Measurements from ENCODE around the gene FBXW7. TPM values are rescaled to one million over a fixed set of nuclear protein-coding genes. Genes with fewer than 3 reads are reported as not detected.
A peak's percentile ranks its signal among the peaks of the same experiment; 100 is the strongest.

Gene FBXW7
- polyA plus RNA-seq, 1 of the 3 experiments (the other 2 are of a cell fraction), result 7.7 TPM

DNA sequence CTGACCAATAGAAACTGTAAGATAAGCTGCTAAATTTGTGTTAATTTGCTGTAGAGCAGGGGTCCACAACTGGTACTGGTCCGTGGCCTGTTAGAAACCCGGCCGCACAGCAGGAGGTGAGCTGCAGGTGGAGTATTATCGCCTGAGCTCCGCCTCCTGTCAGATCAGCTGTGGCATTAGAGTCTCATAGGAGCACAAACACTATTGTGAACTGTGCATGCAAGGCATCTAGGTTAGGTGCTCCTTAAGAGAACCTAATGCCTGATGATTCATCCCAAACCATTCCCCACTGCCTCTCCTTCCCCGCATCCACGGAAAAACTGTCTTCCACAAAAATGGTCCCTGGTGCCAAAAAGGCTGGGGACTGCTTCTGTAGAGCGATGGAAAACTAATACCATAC is 19.7 kb downstream of the FBXW7 start (continued):
- TF ChIP-seq RAD21 (IDR thresholded peaks at IDR 0.05; ENCODE audit: low read length), result no peak
- no peak for TF ChIP-seq SMC3 (IDR thresholded peaks at IDR 0.05; ENCODE audit: low read depth, low read length)
- TF ChIP-seq, protein P1, sequence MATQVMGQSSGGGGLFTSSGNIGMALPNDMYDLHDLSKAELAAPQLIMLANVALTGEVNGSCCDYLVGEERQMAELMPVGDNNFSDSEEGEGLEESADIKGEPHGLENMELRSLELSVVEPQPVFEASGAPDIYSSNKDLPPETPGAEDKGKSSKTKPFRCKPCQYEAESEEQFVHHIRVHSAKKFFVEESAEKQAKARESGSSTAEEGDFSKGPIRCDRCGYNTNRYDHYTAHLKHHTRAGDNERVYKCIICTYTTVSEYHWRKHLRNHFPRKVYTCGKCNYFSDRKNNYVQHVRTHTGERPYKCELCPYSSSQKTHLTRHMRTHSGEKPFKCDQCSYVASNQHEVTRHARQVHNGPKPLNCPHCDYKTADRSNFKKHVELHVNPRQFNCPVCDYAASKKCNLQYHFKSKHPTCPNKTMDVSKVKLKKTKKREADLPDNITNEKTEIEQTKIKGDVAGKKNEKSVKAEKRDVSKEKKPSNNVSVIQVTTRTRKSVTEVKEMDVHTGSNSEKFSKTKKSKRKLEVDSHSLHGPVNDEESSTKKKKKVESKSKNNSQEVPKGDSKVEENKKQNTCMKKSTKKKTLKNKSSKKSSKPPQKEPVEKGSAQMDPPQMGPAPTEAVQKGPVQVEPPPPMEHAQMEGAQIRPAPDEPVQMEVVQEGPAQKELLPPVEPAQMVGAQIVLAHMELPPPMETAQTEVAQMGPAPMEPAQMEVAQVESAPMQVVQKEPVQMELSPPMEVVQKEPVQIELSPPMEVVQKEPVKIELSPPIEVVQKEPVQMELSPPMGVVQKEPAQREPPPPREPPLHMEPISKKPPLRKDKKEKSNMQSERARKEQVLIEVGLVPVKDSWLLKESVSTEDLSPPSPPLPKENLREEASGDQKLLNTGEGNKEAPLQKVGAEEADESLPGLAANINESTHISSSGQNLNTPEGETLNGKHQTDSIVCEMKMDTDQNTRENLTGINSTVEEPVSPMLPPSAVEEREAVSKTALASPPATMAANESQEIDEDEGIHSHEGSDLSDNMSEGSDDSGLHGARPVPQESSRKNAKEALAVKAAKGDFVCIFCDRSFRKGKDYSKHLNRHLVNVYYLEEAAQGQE (IDR thresholded peaks at IDR 0.05; ENCODE audit: low read depth, low read length), result no peak
- TF ChIP-seq GABPA (IDR thresholded peaks at IDR 0.05; ENCODE audit: low read depth), result no peak
- peak; percentile 20; the same call in 1 of the 2 replicates for TF ChIP-seq TCF12 (IDR thresholded peaks at IDR 0.05)
- TF ChIP-seq MEF2A (IDR thresholded peaks at IDR 0.05; ENCODE audit: borderline replicate concordance, low read depth), result no peak
- TF ChIP-seq EZH2phosphoT487 (IDR thresholded peaks at IDR 0.05; ENCODE audit: borderline replicate concordance, low read depth), result no peak

DNA sequence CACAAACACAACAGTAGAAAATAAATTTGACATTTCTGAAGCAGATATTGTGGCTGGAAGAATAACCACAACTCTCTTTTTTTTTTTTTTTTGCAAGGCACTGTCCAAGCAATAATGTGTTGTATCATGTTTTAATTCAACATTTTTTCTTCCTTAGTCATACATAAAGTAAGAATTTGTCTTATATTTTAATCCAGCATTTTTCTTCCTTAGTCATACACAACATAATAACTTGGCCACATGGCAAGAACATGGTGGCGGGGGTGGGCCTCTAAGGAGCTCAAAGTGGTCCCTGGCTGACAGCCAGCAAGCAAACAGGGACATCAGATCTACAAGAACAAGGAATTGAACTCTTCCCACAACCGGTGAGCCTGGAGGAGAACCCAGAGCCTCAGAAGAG is 20.2 kb downstream of the FBXW7 start:
- Histone ChIP-seq H3K27me3 (ENCODE audit: insufficient read depth) (no peaks in the 10 kb centered on the region), H3K9me2 (no peaks in the 10 kb centered on the region), H3K27ac (ENCODE audit: low read depth in 2 of 2, low read length in 1 of 2) (peak overlapping the region in 1 of 2 experiments; percentile 63; a peak in 2 of 4 replicates), H3K4me1 (ENCODE audit: control insufficient read depth in 1 of 2, insufficient read depth in 2 of 2, low read depth in 1 of 2, low read length in 1 of 2) (peaks cover 7 to 8% of the 10 kb centered on the region in 2 experiments; a peak in 3 of 4 replicates), H4K20me1 (ENCODE audit: insufficient read depth) (peaks cover 18% of the 10 kb centered on the region), H3K4me2 (peak overlapping the region; percentile 66), H3K9me3 (no peaks in the 10 kb centered on the region), H3K9ac (no peak overlapping the region), H3K36me3 (replicated peaks in 1 of 2; ENCODE audit: control insufficient read depth in 1 of 2, insufficient read depth in 2 of 2, low read length in 1 of 2) (no peaks in the 10 kb centered on the region), H3F3A (replicated peaks; ENCODE audit: insufficient read depth) (peaks cover 5% of the 10 kb centered on the region), H3K4me3 (ENCODE audit: low read depth in 2 of 2, low read length in 1 of 2) (no peak overlapping the region), H2AFZ (ENCODE audit: low read depth) (no peak overlapping the region), H3K79me2 (ENCODE audit: insufficient read depth) (peaks cover 91% of the 10 kb centered on the region)
- ChIA-PET POLR2A (no interaction called here), CTCF (interaction anchor here (0.6 to 3.2 kb wide), 4 partner anchors 15 to 172 kb away, joined by 3 to 17 read pairs (median 3); no protein-coding TSS in a partner anchor)
- TF ChIP-seq USF1 (IDR thresholded peaks at IDR 0.05; ENCODE audit: borderline replicate concordance, low read depth), result no peak
- TF ChIP-seq, protein P1 (IDR thresholded peaks at IDR 0.05; ENCODE audit: low read depth, low read length), result no peak
- peak; percentile 15; the same call in 1 of the 2 replicates for TF ChIP-seq PBX3 (IDR thresholded peaks at IDR 0.05)
- peak; percentile 59 for TF ChIP-seq JUND (IDR thresholded peaks at IDR 0.05)
- no peak for TF ChIP-seq POLR2AphosphoS5 (IDR thresholded peaks at IDR 0.05; ENCODE audit: low read depth, low read length)
- 0 out of 2 replicates have a peak, but pooled peaks have one; percentile 24 for TF ChIP-seq TEAD4 (IDR thresholded peaks at IDR 0.05; ENCODE audit: borderline replicate concordance, insufficient read depth)
- TF ChIP-seq TCF12 (IDR thresholded peaks at IDR 0.05), result peak; percentile 60
- TF ChIP-seq, protein P2, sequence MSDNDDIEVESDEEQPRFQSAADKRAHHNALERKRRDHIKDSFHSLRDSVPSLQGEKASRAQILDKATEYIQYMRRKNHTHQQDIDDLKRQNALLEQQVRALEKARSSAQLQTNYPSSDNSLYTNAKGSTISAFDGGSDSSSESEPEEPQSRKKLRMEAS (IDR thresholded peaks at IDR 0.05; ENCODE audit: low read depth), result 0 out of 2 replicates have a peak, but pooled peaks have one; percentile 32
- TF ChIP-seq CHD2 (IDR thresholded peaks at IDR 0.05; ENCODE audit: low read length, partially characterized antibody), result no peak
- 0 out of 2 replicates have a peak, but pooled peaks have one; percentile 73 for TF ChIP-seq NFIC (IDR thresholded peaks at IDR 0.05; ENCODE audit: borderline replicate concordance)
- TF ChIP-seq EP300 (IDR thresholded peaks at IDR 0.05; ENCODE audit: borderline replicate concordance in 1 of 2, low read depth in 1 of 2, low read length in 1 of 2), result peak in 1 of 2 experiments; percentile 46; a peak in 1 of 4 replicates
- peak; percentile 67; the same call in 1 of the 2 replicates for TF ChIP-seq FOSL2 (IDR thresholded peaks at IDR 0.05; ENCODE audit: borderline replicate concordance, low read depth)
- WGBS (ENCODE audit: low lambda C conversion rate), result 33% methylated on average over 2 of the region's 2 CpGs
- no peak for DNase-seq
